Stimulated activated CD4-positive, alpha-beta T cell treated with anti-CD3 and anti-CD28 coated beads, TNF-alpha, amount 100 ng/mL, for 24 hours (primary cell): ENCODE measurements around the gene HMCN2.

Experiments used
- DNase-seq, 3 experiments: peaks; one replicate each; pipeline ENCODE4 v3.0.0-alpha.2; 2020; ENCODE audit warnings: low read depth in 3 of 3

The HMCN2 gene

GRCh38 chr9:130306823-130307666 lies 41.5 kb downstream of the HMCN2 start:
- DNase-seq = no peak

- DNase-seq = no peak
Measured at GRCh38 chr9:130307667-130307943, 42.0 kb downstream of the HMCN2 start.

GRCh38 chr9:130308081-130308571 lies 42.6 kb downstream of the HMCN2 start:
- DNase-seq = no peak

- no peak for DNase-seq
Measured at GRCh38 chr9:130309689-130310455, 44.3 kb downstream of the HMCN2 start.

- no peak for DNase-seq
Measured at GRCh38 chr9:130310456-130310855, 44.9 kb downstream of the HMCN2 start.

DNA sequence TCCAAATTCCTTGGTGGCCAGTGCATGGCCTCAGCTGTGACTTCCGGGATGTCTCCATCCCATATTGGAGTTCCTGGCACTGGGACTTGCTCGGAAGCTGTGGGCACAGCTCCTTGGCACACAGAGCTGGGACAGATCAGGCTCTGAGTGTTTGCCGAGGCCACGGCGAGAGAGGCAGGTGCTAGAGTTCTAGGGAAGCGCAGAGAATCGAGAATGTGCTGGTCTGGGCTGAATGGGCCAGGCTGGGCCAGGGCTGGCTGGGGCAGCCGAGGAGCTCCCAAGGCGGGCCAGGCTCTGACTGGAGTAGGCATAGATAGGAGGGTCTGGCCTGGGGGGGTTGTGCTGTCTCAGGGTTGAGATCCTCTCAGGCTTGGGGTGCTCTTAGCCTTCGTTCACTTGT lies 45.4 kb downstream of the HMCN2 start:
- DNase-seq = no peak

DNA sequence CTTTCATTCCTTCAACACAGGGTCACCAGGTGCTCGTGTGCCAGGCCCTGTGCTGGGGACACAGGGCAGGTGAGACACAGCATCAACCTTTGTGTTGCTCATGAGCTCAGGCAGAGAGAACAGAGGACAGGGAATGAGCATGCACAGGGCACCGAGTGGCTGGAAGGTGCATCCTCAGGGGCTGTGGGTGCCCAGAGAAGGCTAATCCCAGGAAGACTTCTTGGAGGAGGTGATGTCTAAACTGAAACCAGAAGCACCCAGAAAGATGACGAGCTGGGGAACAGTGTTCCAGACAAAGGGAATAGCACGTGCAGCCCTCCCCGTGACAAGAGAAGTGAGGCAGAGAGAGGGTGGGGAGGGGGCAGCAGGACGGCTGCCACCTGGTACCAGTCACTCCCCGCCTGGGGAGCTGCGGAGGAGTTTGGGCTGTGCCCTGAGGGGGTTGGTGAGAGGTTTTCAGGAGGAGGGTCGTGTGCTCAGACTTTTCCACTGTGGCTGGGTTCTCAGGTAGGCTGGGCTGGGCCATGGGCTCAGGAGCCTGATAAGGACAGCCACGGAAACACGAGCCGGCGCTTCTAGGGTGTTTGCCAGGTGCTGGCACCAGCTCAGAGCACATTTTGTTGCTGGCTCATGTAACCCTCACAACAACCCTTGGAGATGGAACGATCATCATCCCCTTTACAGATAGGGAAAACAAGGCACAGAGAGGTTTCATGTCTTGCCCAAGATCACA lies 46.0 kb downstream of the HMCN2 start:
- DNase-seq = no peak

- no peak for DNase-seq
Measured at GRCh38 chr9:130313103-130313858, 47.7 kb downstream of the HMCN2 start.

GRCh38 chr9:130315446-130316226 lies 50.1 kb downstream of the HMCN2 start:
- no peak for DNase-seq

DNA sequence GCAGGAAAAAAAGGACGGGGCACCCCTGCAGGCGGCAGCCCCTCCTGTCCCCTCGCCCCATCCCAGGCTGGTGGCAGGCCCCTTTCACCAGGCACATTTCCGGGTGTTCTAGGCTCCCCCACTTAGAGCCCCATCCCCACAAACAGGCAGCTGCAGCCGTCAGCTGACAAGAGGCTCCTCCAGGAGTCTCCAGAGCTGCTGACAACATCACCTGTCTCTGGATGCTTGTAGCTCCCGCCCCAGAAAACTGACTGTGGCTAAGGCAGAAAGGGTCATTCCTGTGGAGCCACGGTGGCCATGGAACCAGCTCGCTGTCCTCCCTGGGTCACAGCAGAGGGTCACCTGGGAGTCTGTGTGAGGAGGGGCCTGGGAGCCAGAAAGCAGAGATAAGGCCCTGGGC lies 50.9 kb downstream of the HMCN2 start:
- no peak for DNase-seq

DNA sequence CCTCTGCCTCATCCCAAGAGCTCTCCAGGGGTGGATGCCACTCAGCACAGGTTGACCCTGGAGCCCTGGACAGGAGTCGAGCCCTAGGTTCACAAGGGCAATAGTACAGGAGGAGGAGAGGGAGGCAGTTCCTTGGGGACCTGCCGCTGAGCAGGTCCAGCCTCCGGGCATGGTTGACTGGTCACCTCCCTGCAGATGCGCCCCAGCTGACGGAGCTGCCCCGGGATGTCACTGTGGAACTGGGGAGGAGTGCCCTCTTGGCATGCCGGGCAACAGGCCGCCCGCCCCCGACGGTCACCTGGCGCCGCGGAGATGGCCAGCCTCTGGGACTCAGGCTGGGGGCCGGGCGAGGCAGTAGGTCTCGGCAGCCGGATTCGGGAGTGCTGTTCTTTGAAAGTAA lies 53.7 kb downstream of the HMCN2 start:
- DNase-seq = no peak

DNA sequence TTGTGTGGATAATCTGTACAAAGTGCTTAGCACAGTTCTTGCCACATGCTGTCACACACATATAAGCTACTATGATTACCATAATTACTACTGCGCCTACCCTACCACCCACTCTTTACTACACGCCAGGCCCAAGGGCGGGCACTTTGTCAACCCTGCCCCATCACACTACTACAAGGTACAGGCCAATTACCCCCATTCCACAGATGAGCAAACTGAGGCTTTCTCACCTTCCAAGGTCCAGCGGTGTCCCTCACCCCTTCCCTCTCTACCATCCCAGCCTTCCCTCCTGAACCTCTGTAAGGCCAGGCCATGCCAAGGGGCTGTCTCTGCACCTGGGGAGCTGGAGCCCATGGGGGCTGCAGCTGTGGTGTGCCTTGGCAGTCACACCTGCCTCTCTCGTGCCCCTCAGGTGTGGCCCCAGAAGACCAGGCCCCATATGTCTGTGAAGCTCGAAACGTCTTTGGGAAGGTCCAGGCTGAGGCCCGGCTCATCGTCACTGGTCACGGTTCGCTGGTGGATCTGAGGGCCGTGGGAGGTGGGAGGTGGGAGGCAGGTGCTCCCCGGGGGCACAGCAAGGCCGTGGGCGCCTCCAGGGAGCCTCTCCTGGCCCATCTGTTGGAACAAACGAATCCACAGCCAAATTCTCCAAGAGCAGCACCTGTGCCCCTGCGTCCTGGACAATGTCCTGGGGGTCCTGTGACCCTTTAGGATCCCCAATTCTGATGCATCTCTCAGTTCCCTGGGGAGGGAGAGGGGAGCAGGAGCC lies 54.6 kb downstream of the HMCN2 start:
- no peak for DNase-seq

- no peak for DNase-seq
Measured at GRCh38 chr9:130320723-130321481, 55.3 kb downstream of the HMCN2 start.

GRCh38 chr9:130321539-130321938 lies 56.0 kb downstream of the HMCN2 start:
- DNase-seq = no peak

- no peak for DNase-seq
Measured at GRCh38 chr9:130323051-130323745, 57.6 kb downstream of the HMCN2 start.

GRCh38 chr9:130325921-130326320 lies 60.4 kb downstream of the HMCN2 start:
- DNase-seq = no peak

GRCh38 chr9:130327070-130327780 lies 61.7 kb downstream of the HMCN2 start:
- no peak for DNase-seq

GRCh38 chr9:130327781-130328348 lies 62.3 kb downstream of the HMCN2 start:
- DNase-seq = no peak
